Rectal smooth muscle tissue (tissue), 1 donor: Measurements from ENCODE around the gene TMEM163.
"Not testable (repeated sequence)": the region's sequence is repeated elsewhere in the genome, so short reads cannot be mapped to it uniquely, and the experiment has no call there.

ENCODE experiments used
- H3K27ac ChIP-seq: one replicate; pipeline ENCODE4 v1.7.0; 2013; ENCODE audit warnings: low read depth, low read length, inconsistent platforms
- H3K27me3 ChIP-seq: one replicate; pipeline ENCODE4 v1.7.0; 2013; ENCODE audit warnings: low read length; ENCODE audit not compliant: control insufficient read depth, insufficient read depth
- H3K36me3 ChIP-seq: one replicate; pipeline ENCODE4 v1.7.0; 2013; ENCODE audit warnings: low read length; ENCODE audit not compliant: control insufficient read depth, insufficient read depth
- H3K4me1 ChIP-seq: one replicate; pipeline ENCODE4 v1.7.0; 2013; ENCODE audit warnings: low read length; ENCODE audit not compliant: control insufficient read depth, insufficient read depth
- H3K4me3 ChIP-seq: one replicate; pipeline ENCODE4 v1.7.0; 2013; ENCODE audit warnings: low read length
- H3K9ac ChIP-seq: one replicate; pipeline ENCODE4 v1.7.0; 2013; ENCODE audit warnings: low read length

The TMEM163 gene

DNA sequence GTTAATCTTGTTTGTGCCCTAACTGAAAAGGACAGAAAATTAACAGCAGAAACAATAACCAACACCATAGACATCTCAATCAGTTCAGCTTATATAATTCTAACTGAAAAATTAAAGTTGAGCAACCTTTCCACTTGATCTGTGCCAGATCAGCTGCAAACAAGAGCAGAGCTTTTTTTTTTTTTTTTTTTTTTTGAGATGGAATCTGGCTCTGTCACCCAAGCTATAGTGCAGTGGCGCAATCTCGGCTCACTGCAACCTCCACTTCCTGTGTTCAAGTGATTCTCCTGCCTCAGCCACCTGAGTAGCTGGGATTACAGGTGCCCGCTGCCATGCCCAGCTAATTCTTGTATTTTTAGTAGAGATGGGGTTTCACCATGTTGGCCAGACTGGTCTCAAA is 103.3 kb downstream of the TMEM163 start:
- not testable (repeated sequence) for H3K4me1 ChIP-seq, H3K4me3 ChIP-seq, H3K27ac ChIP-seq, H3K36me3 ChIP-seq, H3K27me3 ChIP-seq, H3K9ac ChIP-seq

DNA sequence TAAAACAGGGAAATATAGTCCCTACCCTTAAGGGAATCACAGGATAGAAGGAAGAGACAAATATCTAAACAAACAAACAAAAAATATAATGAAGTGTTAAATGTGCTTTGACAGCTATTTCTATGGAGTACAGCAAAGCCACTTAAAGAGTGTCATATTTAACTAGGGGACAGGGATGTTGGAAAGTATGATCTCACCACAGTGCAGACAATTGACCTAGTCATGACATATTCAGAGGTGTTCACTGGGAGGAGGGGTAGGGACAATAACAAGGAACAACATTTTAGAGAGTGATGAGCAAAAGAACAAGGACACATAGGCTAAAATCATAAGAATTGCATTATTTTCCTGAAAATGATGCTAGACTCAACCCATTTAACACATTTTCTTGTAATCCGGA is 107.5 kb downstream of the TMEM163 start:
- no peak overlapping the region for H3K9ac ChIP-seq
- H3K27me3 ChIP-seq: no peaks in the 10 kb centered on the region
- H3K27ac ChIP-seq: no peak overlapping the region
- H3K4me3 ChIP-seq: no peak overlapping the region
- no peaks in the 10 kb centered on the region for H3K36me3 ChIP-seq
- no peaks in the 10 kb centered on the region for H3K4me1 ChIP-seq

DNA sequence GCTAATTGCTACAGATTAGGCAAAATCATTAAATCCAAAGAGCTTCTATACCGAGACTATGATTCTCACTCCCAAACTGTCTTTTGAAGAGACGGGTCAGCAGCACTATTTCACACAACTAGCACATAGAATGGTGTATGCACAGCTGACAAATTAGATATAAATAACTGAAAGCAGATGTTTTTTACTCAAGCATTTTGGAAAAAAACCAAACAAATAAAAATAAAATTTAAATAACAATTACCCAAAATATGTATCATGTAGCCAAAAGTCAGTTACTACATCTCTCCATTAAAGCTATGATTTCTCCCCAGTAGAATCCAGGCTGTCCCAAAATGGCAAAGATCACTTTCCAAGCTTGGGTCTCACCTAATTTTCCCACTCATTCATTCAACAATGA is 107.9 kb downstream of the TMEM163 start:
- H3K9ac ChIP-seq: no peak overlapping the region
- H3K36me3 ChIP-seq: no peaks in the 10 kb centered on the region
- H3K27me3 ChIP-seq: no peaks in the 10 kb centered on the region
- H3K4me1 ChIP-seq: no peaks in the 10 kb centered on the region
- no peak overlapping the region for H3K4me3 ChIP-seq
- no peak overlapping the region for H3K27ac ChIP-seq

DNA sequence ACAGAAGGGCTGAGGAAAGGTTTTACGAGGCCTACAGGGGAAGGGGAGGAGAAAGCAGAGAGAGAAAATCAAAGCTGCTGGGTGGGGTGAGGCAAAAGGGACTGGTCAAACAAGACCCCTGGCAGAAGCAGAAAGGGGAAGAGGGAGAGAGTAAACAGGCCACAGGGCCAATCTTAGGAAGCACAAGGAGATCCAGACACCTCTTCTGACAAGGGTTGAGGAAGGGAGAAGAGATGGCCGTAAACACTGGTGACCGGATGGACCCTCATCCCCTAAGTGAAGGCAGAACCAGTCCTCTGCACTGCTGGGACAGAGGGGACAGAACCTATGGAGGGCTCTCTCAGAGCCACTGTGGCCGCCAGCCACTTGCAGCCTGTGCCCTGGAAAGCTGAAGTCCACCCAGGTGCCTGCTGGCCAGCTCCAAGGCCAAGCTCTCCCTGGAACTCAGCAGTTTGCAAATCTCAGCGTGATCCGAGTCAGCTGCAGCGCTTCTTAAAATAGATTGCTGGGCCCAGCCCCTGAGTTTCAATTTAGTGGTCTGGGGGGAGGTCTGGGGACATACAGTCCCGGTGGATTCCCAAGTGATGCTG is 108.8 kb downstream of the TMEM163 start:
- H3K4me3 ChIP-seq: no peak overlapping the region
- no peaks in the 10 kb centered on the region for H3K27me3 ChIP-seq
- H3K4me1 ChIP-seq: no peaks in the 10 kb centered on the region
- no peaks in the 10 kb centered on the region for H3K36me3 ChIP-seq
- no peak overlapping the region for H3K27ac ChIP-seq
- H3K9ac ChIP-seq: no peak overlapping the region

GRCh38 chr2:134603966-134604365 is 114.8 kb downstream of the TMEM163 start:
- no peaks in the 10 kb centered on the region for H3K4me1 ChIP-seq
- no peak overlapping the region for H3K9ac ChIP-seq
- H3K27ac ChIP-seq: no peak overlapping the region
- H3K36me3 ChIP-seq: no peaks in the 10 kb centered on the region
- H3K4me3 ChIP-seq: no peak overlapping the region
- no peaks in the 10 kb centered on the region for H3K27me3 ChIP-seq

DNA sequence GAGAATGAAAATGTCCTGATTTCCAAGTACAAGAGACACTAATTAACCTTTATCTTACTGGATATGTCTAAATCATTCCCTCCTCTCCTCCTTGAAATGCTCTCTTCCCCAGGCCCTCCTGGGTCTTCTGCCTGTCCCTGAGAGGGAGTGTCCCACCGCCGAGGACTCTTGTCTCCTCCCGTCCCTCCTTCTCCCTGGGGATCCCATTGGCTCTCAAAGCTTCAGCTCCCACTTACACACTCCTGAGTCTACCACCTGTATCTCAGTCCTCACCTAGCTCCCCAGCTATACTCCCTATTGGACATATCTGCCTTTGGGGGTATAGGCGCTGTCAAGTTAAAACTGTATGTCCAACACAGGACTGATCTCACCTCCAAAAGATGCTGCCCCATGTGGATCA is 116.1 kb downstream of the TMEM163 start:
- Histone ChIP-seq H3K27ac (no peak overlapping the region), H3K27me3 (no peaks in the 10 kb centered on the region), H3K4me3 (no peak overlapping the region), H3K9ac (no peak overlapping the region), H3K4me1 (no peaks in the 10 kb centered on the region), H3K36me3 (no peaks in the 10 kb centered on the region)

GRCh38 chr2:134601264-134601663 is 117.5 kb downstream of the TMEM163 start:
- no peaks in the 10 kb centered on the region for H3K27me3 ChIP-seq
- no peak overlapping the region for H3K9ac ChIP-seq
- H3K36me3 ChIP-seq: no peaks in the 10 kb centered on the region
- no peak overlapping the region for H3K4me3 ChIP-seq
- no peak overlapping the region for H3K27ac ChIP-seq
- H3K4me1 ChIP-seq: no peaks in the 10 kb centered on the region

GRCh38 chr2:134600208-134600607 is 118.6 kb downstream of the TMEM163 start:
- Histone ChIP-seq H3K36me3 (no peaks in the 10 kb centered on the region), H3K27ac (no peak overlapping the region), H3K9ac (no peak overlapping the region), H3K27me3 (no peaks in the 10 kb centered on the region), H3K4me3 (no peak overlapping the region), H3K4me1 (no peaks in the 10 kb centered on the region)

DNA sequence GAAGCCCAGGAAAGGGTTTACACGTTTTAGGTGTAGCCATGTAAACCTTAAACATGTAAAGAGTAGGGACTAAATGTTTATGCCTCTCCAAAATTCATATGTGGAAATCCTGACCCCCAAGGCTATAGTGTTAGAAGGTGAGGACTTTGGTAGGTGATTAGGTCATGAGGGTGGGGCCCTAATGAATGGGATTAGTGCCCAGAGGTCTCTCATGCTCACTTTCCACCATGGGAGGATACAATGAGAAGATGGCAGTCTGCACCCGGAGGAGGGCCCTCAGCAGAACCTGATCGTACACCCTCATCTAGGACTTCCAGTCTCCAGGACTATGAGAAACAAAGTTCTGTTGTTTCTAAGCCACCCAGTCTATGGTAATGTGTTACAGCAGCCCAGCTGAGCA is 119.6 kb downstream of the TMEM163 start:
- H3K9ac ChIP-seq: no peak overlapping the region
- no peak overlapping the region for H3K4me3 ChIP-seq
- H3K4me1 ChIP-seq: no peaks in the 10 kb centered on the region
- H3K27me3 ChIP-seq: no peaks in the 10 kb centered on the region
- H3K27ac ChIP-seq: no peak overlapping the region
- no peaks in the 10 kb centered on the region for H3K36me3 ChIP-seq

DNA sequence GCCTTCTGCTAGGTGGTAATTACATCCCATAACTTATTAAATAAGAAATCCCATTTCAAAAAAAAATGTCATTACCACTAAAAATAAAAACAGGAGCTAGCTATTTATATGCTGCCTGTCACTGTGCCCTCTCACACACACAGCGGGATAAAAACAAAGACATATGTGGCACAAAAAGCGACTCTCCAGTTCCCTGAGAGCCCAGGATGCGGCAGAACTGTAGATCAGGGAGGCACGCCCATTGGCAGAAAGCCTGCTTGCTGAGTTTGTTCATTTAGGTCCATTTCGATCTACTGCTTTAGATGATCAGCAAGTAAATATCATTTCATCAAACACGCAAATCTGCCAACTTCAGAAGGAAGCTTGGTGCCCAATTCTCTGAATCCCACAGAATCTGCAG is 124.4 kb downstream of the TMEM163 start:
- Histone ChIP-seq H3K4me1 (no peaks in the 10 kb centered on the region), H3K9ac (no peak overlapping the region), H3K27me3 (no peaks in the 10 kb centered on the region), H3K4me3 (no peak overlapping the region), H3K27ac (no peak overlapping the region), H3K36me3 (no peaks in the 10 kb centered on the region)

DNA sequence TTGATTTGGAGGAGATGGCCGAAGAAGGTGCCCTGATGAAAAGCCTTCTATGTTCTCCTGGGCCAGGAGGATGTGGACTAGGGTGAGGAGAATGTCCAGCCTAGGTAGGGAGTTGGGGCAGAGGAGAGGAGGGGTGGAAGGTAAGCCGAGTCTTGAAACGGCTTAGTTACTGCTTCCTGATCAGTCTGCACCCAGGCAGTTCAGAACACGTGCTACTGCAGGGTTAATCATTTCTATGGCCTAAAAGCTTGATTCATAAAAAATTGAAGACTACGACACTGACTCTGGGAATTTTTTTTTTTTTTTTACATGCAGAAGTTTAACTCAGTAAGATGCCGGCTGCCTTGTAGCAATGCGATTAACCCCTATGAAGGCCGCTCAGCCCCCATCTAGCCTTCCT is 125.3 kb downstream of the TMEM163 start:
- H3K4me1 ChIP-seq: no peaks in the 10 kb centered on the region
- H3K27ac ChIP-seq: no peak overlapping the region
- H3K9ac ChIP-seq: no peak overlapping the region
- no peak overlapping the region for H3K4me3 ChIP-seq
- no peaks in the 10 kb centered on the region for H3K36me3 ChIP-seq
- no peaks in the 10 kb centered on the region for H3K27me3 ChIP-seq

GRCh38 chr2:134592377-134592776 is 126.4 kb downstream of the TMEM163 start:
- no peaks in the 10 kb centered on the region for H3K4me1 ChIP-seq
- H3K27ac ChIP-seq: no peak overlapping the region
- H3K9ac ChIP-seq: no peak overlapping the region
- H3K36me3 ChIP-seq: no peaks in the 10 kb centered on the region
- no peak overlapping the region for H3K4me3 ChIP-seq
- H3K27me3 ChIP-seq: no peaks in the 10 kb centered on the region

GRCh38 chr2:134591526-134591925 is 127.3 kb downstream of the TMEM163 start:
- H3K9ac ChIP-seq: no peak overlapping the region
- no peak overlapping the region for H3K27ac ChIP-seq
- H3K4me1 ChIP-seq: no peaks in the 10 kb centered on the region
- H3K4me3 ChIP-seq: no peak overlapping the region
- no peaks in the 10 kb centered on the region for H3K27me3 ChIP-seq
- no peaks in the 10 kb centered on the region for H3K36me3 ChIP-seq
